ENCODE measurements around the gene MPP2. TPM values are rescaled to one million over a fixed set of nuclear protein-coding genes. Genes with fewer than 3 reads are reported as not detected.

The MPP2 gene
- total RNA-seq, 3 donors from 2014 or later (not counting 1 experiment from before 2014, with no cell fraction given), result 0.75 to 2.0 (median 0.85) TPM

GRCh38 chr17:43924558-43924957 lies 17.2 kb upstream of the MPP2 start:
- intact Hi-C loops (cut with micrococcal nuclease), result no loop called here
- Histone ChIP-seq H3K4me1 (ENCODE audit: control insufficient read depth, insufficient read depth, low read length) (peaks cover 15% of the 10 kb centered on the region), H3K27me3 (ENCODE audit: control insufficient read depth, insufficient read depth, low read length) (peaks cover 10% of the 10 kb centered on the region), H3K36me3 (ENCODE audit: control insufficient read depth, insufficient read depth, low read length) (no peaks in the 10 kb centered on the region), H3K9me3 (ENCODE audit: control insufficient read depth, insufficient read depth, low read length) (peaks cover 4% of the 10 kb centered on the region), H3K27ac (ENCODE audit: low read length) (no peak overlapping the region), H3K4me3 (ENCODE audit: low read length) (no peak overlapping the region)
- Mint-ChIP-seq H3K9me3 (no peaks in the 10 kb centered on the region), H3K4me3 (no peak overlapping the region), H3K27ac (no peak overlapping the region), H3K27me3 (ENCODE audit: low read depth in 2 of 2) (peaks cover 15 to 23% of the 10 kb centered on the region in 2 donors), H3K4me1 (peaks cover 13 to 14% of the 10 kb centered on the region in 2 donors), H3K36me3 (no peaks in the 10 kb centered on the region)
- DNase-seq, result no peak
- ATAC-seq, result no peak
- TF ChIP-seq CTCF (IDR thresholded peaks at IDR 0.05), result no peak
- 66% methylated on average over 2 of the region's 2 CpGs for WGBS (ENCODE audit: insufficient coverage)

- Histone ChIP-seq H3K36me3 (ENCODE audit: control insufficient read depth, insufficient read depth, low read length) (no peaks in the 10 kb centered on the region), H3K27ac (ENCODE audit: low read length) (no peak overlapping the region), H3K27me3 (ENCODE audit: control insufficient read depth, insufficient read depth, low read length) (peaks cover 2% of the 10 kb centered on the region), H3K4me3 (ENCODE audit: low read length) (no peak overlapping the region), H3K9me3 (ENCODE audit: control insufficient read depth, insufficient read depth, low read length) (no peaks in the 10 kb centered on the region), H3K4me1 (ENCODE audit: control insufficient read depth, insufficient read depth, low read length) (peaks cover 18% of the 10 kb centered on the region)
- ATAC-seq (no peak), DNase-seq (no peak)
- no peaks in the 10 kb centered on the region for H3K36me3 Mint-ChIP-seq
- no peak for TF ChIP-seq CTCF (IDR thresholded peaks at IDR 0.05)
- H3K9me3 Mint-ChIP-seq, result no peaks in the 10 kb centered on the region
- peak overlapping the region; percentile 25 for H3K4me3 Mint-ChIP-seq
- H3K4me1 Mint-ChIP-seq, result peaks cover 0 to 9% of the 10 kb centered on the region in 2 donors
- no peak overlapping the region for H3K27ac Mint-ChIP-seq
- intact Hi-C loops (cut with micrococcal nuclease), result no loop called here
- WGBS (ENCODE audit: insufficient coverage), result 89% methylated on average over 10 of the region's 10 CpGs
- H3K27me3 Mint-ChIP-seq (ENCODE audit: low read depth in 2 of 2), result peaks cover 9 to 16% of the 10 kb centered on the region in 2 donors
These were observed 13.3 kb upstream of the MPP2 start for GRCh38 chr17:43920500-43921095.

- H3K9me3 Mint-ChIP-seq, result no peaks in the 10 kb centered on the region
- peaks cover 0 to 9% of the 10 kb centered on the region in 2 donors for H3K27me3 Mint-ChIP-seq (ENCODE audit: low read depth in 2 of 2)
- H3K36me3 Mint-ChIP-seq, result no peaks in the 10 kb centered on the region
- H3K4me1 Mint-ChIP-seq, result peaks cover 0 to 9% of the 10 kb centered on the region in 2 donors
- H3K36me3 ChIP-seq (ENCODE audit: control insufficient read depth, insufficient read depth, low read length), result no peaks in the 10 kb centered on the region
- no peak for DNase-seq
- H3K27ac ChIP-seq (ENCODE audit: low read length), result no peak overlapping the region
- intact Hi-C loops (cut with micrococcal nuclease), result no loop called here
- H3K27me3 ChIP-seq (ENCODE audit: control insufficient read depth, insufficient read depth, low read length), result peaks cover 2% of the 10 kb centered on the region
- ATAC-seq, result no peak
- H3K4me1 ChIP-seq (ENCODE audit: control insufficient read depth, insufficient read depth, low read length), result peaks cover 18% of the 10 kb centered on the region
- peak overlapping the region; percentile 41 for H3K4me3 ChIP-seq (ENCODE audit: low read length)
- WGBS (ENCODE audit: insufficient coverage), result 60% methylated on average over 13 of the region's 13 CpGs
- H3K27ac Mint-ChIP-seq, result peak overlapping the region in 1 of 2 donors; percentile 23
- H3K9me3 ChIP-seq (ENCODE audit: control insufficient read depth, insufficient read depth, low read length), result no peaks in the 10 kb centered on the region
- peak; percentile 9 for TF ChIP-seq CTCF (IDR thresholded peaks at IDR 0.05)
- H3K4me3 Mint-ChIP-seq, result peak overlapping the region; percentile 67
These were observed 10.7 kb upstream of the MPP2 start for GRCh38 chr17:43918026-43918389.

All from natural killer cell (primary cell).